Measurements from ENCODE around the gene SUFU. TPM values are rescaled to one million over a fixed set of nuclear protein-coding genes. Genes with fewer than 3 reads are reported as not detected.

Gene SUFU
- total and polyA plus RNA-seq, 2 of the 4 experiments (the other 2 are of a cell fraction): 2.2 to 11.0 TPM

GRCh38 chr10:102630663-102631062 is 126.9 kb downstream of the SUFU start:
- H4K20me1 ChIP-seq (ENCODE audit: insufficient read depth, low read length): no peaks in the 10 kb centered on the region
- intact Hi-C loops (cut with micrococcal nuclease) (no loop called here), in situ Hi-C loops (cut with MboI; ENCODE audit: low sequenced_read_pairs) (no loop called here), dilution Hi-C loops (cut with HindIII; ENCODE audit: low sequenced_read_pairs, unreplicated experiment) (no loop called here)
- H4K5ac ChIP-seq (ENCODE audit: low read depth, low read length): peak overlapping the region; percentile 94
- WGBS, 2 experiments (ENCODE audit: extremely low coverage in 2 of 2, insufficient read length in 1 of 2): 100% methylated on average over 1 of the region's 6 CpGs; no CpG with 5 or more reads in 1 of the 2 experiments
- H3K79me1 ChIP-seq (ENCODE audit: low read depth in 1 of 2, low read length in 2 of 2): peaks cover 25 to 80% of the 10 kb centered on the region in 2 experiments
- H4K91ac ChIP-seq (ENCODE audit: insufficient read depth, low read depth, low read length): peak overlapping the region; percentile 100
- H3K14ac ChIP-seq (replicated peaks; ENCODE audit: low read depth, low read length): peak overlapping the region; percentile 92
- H3K9me1 ChIP-seq (ENCODE audit: insufficient read depth, low read length): peaks cover 62% of the 10 kb centered on the region
- H2AK9ac ChIP-seq (replicated peaks; ENCODE audit: low read depth, low read length, poor library complexity): peak overlapping the region; percentile 75
- ChIA-PET POLR2A (ENCODE audit: unreplicated experiment) (interaction anchor here (0.6 kb wide), 1 partner anchor 13 kb away, joined by 3 read pairs; no protein-coding TSS in a partner anchor), CTCF (interaction anchor here (1.8 kb wide), 1 partner anchor 16 kb away, joined by 4 read pairs; no protein-coding TSS in a partner anchor)
- no TSS peak for BruUV-seq (replicated peaks)
- no peaks in the 10 kb centered on the region for H3K27me3 ChIP-seq (ENCODE audit: control insufficient read depth, insufficient read depth, low read length)
- no peak for ATAC-seq (ENCODE audit: low read depth)
- peaks cover 4% of the 10 kb centered on the region; the same call in 1 of the 2 replicates for H3K36me3 ChIP-seq (ENCODE audit: control insufficient read depth, insufficient read depth, low read length)
- DNase-seq: no peak
- H3K4me1 ChIP-seq (ENCODE audit: control insufficient read depth, insufficient read depth, low read length): peaks cover 82% of the 10 kb centered on the region
- H3K18ac ChIP-seq (ENCODE audit: low read depth, low read length): peak overlapping the region; percentile 88
- H2BK20ac ChIP-seq (ENCODE audit: low read depth, low read length): peak overlapping the region; percentile 94
- peak overlapping the region; percentile 56 for H3K56ac ChIP-seq (ENCODE audit: extremely low read depth, insufficient read depth, low read length)
- peak overlapping the region; percentile 98 for H3K27ac ChIP-seq (ENCODE audit: insufficient read depth, low read length)
- peak overlapping the region; percentile 66 to 93 for H4K8ac ChIP-seq (ENCODE audit: low read depth in 2 of 2, low read length in 2 of 2)
- H2AK5ac ChIP-seq (ENCODE audit: low read depth, low read length): peak overlapping the region; percentile 100
- no peak for TF ChIP-seq MAZ (IDR thresholded peaks at IDR 0.05; ENCODE audit: borderline replicate concordance, low read depth, low read length)
- TF ChIP-seq CTCF (conservative IDR thresholded peaks at IDR 0.05; ENCODE audit: low read depth, low read length): no peak
- no peak for TF ChIP-seq MXI1 (IDR thresholded peaks at IDR 0.05; ENCODE audit: borderline replicate concordance, low read depth, low read length)
- no peak for TF ChIP-seq CEBPB (IDR thresholded peaks at IDR 0.05; ENCODE audit: low read depth, low read length)
- TF ChIP-seq SMC3 (IDR thresholded peaks at IDR 0.05; ENCODE audit: low read depth, low read length): no peak
- no peak for TF ChIP-seq BHLHE40 (IDR thresholded peaks at IDR 0.05; ENCODE audit: low read depth, low read length)
- no peak for TF ChIP-seq MAFK (IDR thresholded peaks at IDR 0.05; ENCODE audit: low read depth, low read length)
- TF ChIP-seq ELK1 (IDR thresholded peaks at IDR 0.05; ENCODE audit: borderline replicate concordance, low read depth, low read length): no peak
- TF ChIP-seq FOS (IDR thresholded peaks at IDR 0.05; ENCODE audit: low read depth, low read length): no peak
- TF ChIP-seq, protein P1, sequence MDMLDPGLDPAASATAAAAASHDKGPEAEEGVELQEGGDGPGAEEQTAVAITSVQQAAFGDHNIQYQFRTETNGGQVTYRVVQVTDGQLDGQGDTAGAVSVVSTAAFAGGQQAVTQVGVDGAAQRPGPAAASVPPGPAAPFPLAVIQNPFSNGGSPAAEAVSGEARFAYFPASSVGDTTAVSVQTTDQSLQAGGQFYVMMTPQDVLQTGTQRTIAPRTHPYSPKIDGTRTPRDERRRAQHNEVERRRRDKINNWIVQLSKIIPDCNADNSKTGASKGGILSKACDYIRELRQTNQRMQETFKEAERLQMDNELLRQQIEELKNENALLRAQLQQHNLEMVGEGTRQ (IDR thresholded peaks at IDR 0.05; ENCODE audit: low read depth, low read length): no peak
- no peak for TF ChIP-seq RAD21 (IDR thresholded peaks at IDR 0.05; ENCODE audit: low read length)
- no peak for TF ChIP-seq POLR2A (IDR thresholded peaks at IDR 0.05; ENCODE audit: low read depth, low read length)
- TF ChIP-seq CHD1 (IDR thresholded peaks at IDR 0.05; ENCODE audit: low read depth, low read length): no peak
- TF ChIP-seq RCOR1 (IDR thresholded peaks at IDR 0.05; ENCODE audit: insufficient replicate concordance, low read length): no peak
- no peak for TF ChIP-seq RFX5 (IDR thresholded peaks at IDR 0.05; ENCODE audit: low read depth, low read length)
- peak overlapping the region; percentile 100 for H2BK5ac ChIP-seq (ENCODE audit: low read depth, low read length, poor library complexity, severe bottlenecking)
- no peak overlapping the region for H3K4me2 ChIP-seq (ENCODE audit: low read depth, low read length)
- peak overlapping the region; percentile 91 for H2BK15ac ChIP-seq (ENCODE audit: low read depth, low read length)
- H3K9me3 ChIP-seq (ENCODE audit: control insufficient read depth, insufficient read depth, low read length): no peaks in the 10 kb centered on the region
- peak overlapping the region; percentile 38 for H3K9ac ChIP-seq (ENCODE audit: low read depth, low read length)
- no peak overlapping the region for H2AFZ ChIP-seq (replicated peaks; ENCODE audit: low read length, poor library complexity)
- peak overlapping the region; percentile 83 for H3K23ac ChIP-seq (ENCODE audit: low read depth, low read length)
- peak overlapping the region; percentile 98 for H3K4ac ChIP-seq (ENCODE audit: low read depth, low read length)
- H2BK120ac ChIP-seq (ENCODE audit: low read depth, low read length): peak overlapping the region; percentile 99
- no peak overlapping the region for H3K4me3 ChIP-seq (ENCODE audit: insufficient read depth, low read depth, low read length)

Measured in IMR-90 (cell line).